Lower leg skin (tissue), 4 donors: ENCODE data around the gene PPFIBP2. TPM values are rescaled to one million over a fixed set of nuclear protein-coding genes. Genes with fewer than 3 reads are reported as not detected.

Source experiments
- DNase-seq, 2 donors: peaks; one replicate each; pipeline ENCODE4 v3.0.0-alpha.2; 2019; ENCODE audit warnings: low spot score in 2 of 2
- H3K4me3 ChIP-seq: fragments of 200-600 bp; sonication (generic); 2 replicates; pipeline ENCODE4 v1.5.1; 2017; ENCODE audit warnings: mild to moderate bottlenecking, low read depth; ENCODE audit not compliant: poor library complexity, severe bottlenecking
- POLR2A ChIP-seq, 2 donors: fragments of 450-650 bp; IDR thresholded peaks; one replicate each; pipeline ENCODE4 v1.6.1; 2016 to 2017; ENCODE audit warnings: antibody characterized with exemption in 2 of 2, mild to moderate bottlenecking in 1 of 2, moderate library complexity in 1 of 2
- WGBS, 2 donors: methylation state at CpG; one replicate each; pipeline ENCODE4 v1.1.5; 2018; 5-methylcytosine and 5-hydroxymethylcytosine counted together
- intact Hi-C: fragments of 100-400 bp; cut with DNase I; formaldehyde crosslinking; loops from one replicate; pipeline ENCODE4 v1.15.0; 2023; ENCODE audit warnings: low total_unique reads
- total RNA-seq, 4 donors: library from RNA; depleted of rRNA; stranded (reverse); fragments of >200 nt; gene quantifications; one replicate each; pipeline ENCODE4 v1.1.0, GENCODE V29; 2016
- TF ChIP-seq, protein P1 (sequence below), 3 donors: fragments of 450-650 bp; IDR thresholded peaks; one replicate each; pipeline ENCODE4 v1.5.1; 2016; ENCODE audit warnings: antibody characterized with exemption in 3 of 3, mild to moderate bottlenecking in 3 of 3, moderate library complexity in 2 of 3

Gene PPFIBP2
- total RNA-seq, 4 donors from 2014 or later, result 56.6 to 87.1 (median 69.5) TPM

DNA sequence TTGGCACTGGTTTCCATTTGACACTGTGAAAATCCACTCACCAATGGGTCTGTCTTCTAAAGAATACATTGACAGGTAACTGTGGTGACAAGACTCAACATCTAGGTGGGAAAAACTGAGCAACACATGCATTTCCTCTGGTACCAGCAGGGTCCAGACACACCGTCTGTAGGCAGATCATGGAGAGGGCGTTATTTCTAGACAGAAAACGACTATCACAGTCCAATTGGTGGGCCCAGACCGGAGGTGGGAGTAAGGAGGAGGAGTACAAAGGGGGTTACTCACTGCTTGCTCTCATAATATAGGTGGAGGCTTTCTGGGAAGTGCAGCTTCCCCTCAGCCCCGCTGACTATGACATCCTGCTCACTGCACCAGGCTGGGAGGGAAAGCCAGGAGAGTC, 182.6 kb downstream of the PPFIBP2 start:
- intact Hi-C loops, result no loop called here
- DNase-seq, result no peak
- 81% methylated on average over 5 of the region's 5 CpGs for WGBS, 2 donors

More for the DNA sequence above, 182.6 kb downstream of the PPFIBP2 start:
- TF ChIP-seq, protein P1, sequence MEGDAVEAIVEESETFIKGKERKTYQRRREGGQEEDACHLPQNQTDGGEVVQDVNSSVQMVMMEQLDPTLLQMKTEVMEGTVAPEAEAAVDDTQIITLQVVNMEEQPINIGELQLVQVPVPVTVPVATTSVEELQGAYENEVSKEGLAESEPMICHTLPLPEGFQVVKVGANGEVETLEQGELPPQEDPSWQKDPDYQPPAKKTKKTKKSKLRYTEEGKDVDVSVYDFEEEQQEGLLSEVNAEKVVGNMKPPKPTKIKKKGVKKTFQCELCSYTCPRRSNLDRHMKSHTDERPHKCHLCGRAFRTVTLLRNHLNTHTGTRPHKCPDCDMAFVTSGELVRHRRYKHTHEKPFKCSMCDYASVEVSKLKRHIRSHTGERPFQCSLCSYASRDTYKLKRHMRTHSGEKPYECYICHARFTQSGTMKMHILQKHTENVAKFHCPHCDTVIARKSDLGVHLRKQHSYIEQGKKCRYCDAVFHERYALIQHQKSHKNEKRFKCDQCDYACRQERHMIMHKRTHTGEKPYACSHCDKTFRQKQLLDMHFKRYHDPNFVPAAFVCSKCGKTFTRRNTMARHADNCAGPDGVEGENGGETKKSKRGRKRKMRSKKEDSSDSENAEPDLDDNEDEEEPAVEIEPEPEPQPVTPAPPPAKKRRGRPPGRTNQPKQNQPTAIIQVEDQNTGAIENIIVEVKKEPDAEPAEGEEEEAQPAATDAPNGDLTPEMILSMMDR (IDR thresholded peaks at IDR 0.05), result no peak
- TF ChIP-seq POLR2A (IDR thresholded peaks at IDR 0.05), result no peak
- no peak overlapping the region for H3K4me3 ChIP-seq

Other genes starting within 250 kb of the PPFIBP2 start
- 1 to 10 TPM; 1.4 to 4.0 (median 2.7) TPM for gene OLFML1, start 28.5 kb upstream of the PPFIBP2 start, total RNA-seq
- gene CYB5R2, start 159.5 kb downstream of the PPFIBP2 start, total RNA-seq, result 10 to 100 TPM; 37.2 to 90.0 (median 40.5) TPM
- 10 to 100 TPM in 1 of 4 donors, 1 to 10 TPM in 3; 6.5 to 12.2 (median 8.3) TPM for gene OVCH2, start 192.5 kb downstream of the PPFIBP2 start, total RNA-seq